Embryonic facial prominence (tissue), 1 donor: Measurements from ENCODE around the gene SUCLG2.

Experiments
- DNase-seq: peaks from one replicate; pipeline ENCODE4 v3.0.0-alpha.2; 2016; ENCODE audit errors: extremely low spot score

SUCLG2 gene

GRCh38 chr3:67649681-67650080 lies 4.7 kb downstream of the SUCLG2 start:
- DNase-seq: no peak

GRCh38 chr3:67648701-67649100 lies 5.7 kb downstream of the SUCLG2 start:
- DNase-seq: no peak

GRCh38 chr3:67648229-67648628 lies 6.2 kb downstream of the SUCLG2 start:
- no peak for DNase-seq

- DNase-seq: no peak
These were observed 7.0 kb downstream of the SUCLG2 start for GRCh38 chr3:67647390-67647878.

- no peak for DNase-seq
These were observed 7.7 kb downstream of the SUCLG2 start for GRCh38 chr3:67646586-67647234.

GRCh38 chr3:67644827-67645226 lies 9.6 kb downstream of the SUCLG2 start:
- DNase-seq: no peak

GRCh38 chr3:67642734-67643133 lies 11.7 kb downstream of the SUCLG2 start:
- DNase-seq: no peak

- DNase-seq: no peak
These were observed 12.2 kb downstream of the SUCLG2 start for GRCh38 chr3:67642190-67642589.

GRCh38 chr3:67641451-67641850 lies 13.0 kb downstream of the SUCLG2 start:
- no peak for DNase-seq

- DNase-seq: no peak
These were observed 14.3 kb downstream of the SUCLG2 start for GRCh38 chr3:67640023-67640660.

- no peak for DNase-seq
These were observed 17.0 kb downstream of the SUCLG2 start for GRCh38 chr3:67637255-67637900.

- DNase-seq: no peak
These were observed 18.6 kb downstream of the SUCLG2 start for GRCh38 chr3:67635806-67636205.

GRCh38 chr3:67635257-67635656 lies 19.2 kb downstream of the SUCLG2 start:
- no peak for DNase-seq

GRCh38 chr3:67630666-67631362 lies 23.6 kb downstream of the SUCLG2 start:
- no peak for DNase-seq

- DNase-seq: no peak
These were observed 29.7 kb downstream of the SUCLG2 start for GRCh38 chr3:67624687-67625086.

GRCh38 chr3:67624078-67624477 lies 30.3 kb downstream of the SUCLG2 start:
- DNase-seq: no peak

- DNase-seq: no peak
These were observed 31.8 kb downstream of the SUCLG2 start for GRCh38 chr3:67622652-67623051.

GRCh38 chr3:67620869-67621268 lies 33.5 kb downstream of the SUCLG2 start:
- DNase-seq: no peak

- DNase-seq: no peak
These were observed 34.4 kb downstream of the SUCLG2 start for GRCh38 chr3:67619991-67620390.

- DNase-seq: no peak
These were observed 36.9 kb downstream of the SUCLG2 start for GRCh38 chr3:67617518-67617917.

- DNase-seq: no peak
These were observed 38.4 kb downstream of the SUCLG2 start for GRCh38 chr3:67616046-67616445.

GRCh38 chr3:67614195-67614594 lies 40.2 kb downstream of the SUCLG2 start:
- no peak for DNase-seq
